Skin of body (tissue), 2 donors: ENCODE data around the gene CCDC69. TPM values are rescaled to one million over a fixed set of nuclear protein-coding genes. Genes with fewer than 3 reads are reported as not detected.

ENCODE experiments used
- DNase-seq: peaks from one replicate; lab custom pipeline; 2025; lab: John Stamatoyannopoulos, UW
- total RNA-seq: library from RNA; depleted of rRNA; stranded (reverse); fragments of >200 nt; gene quantifications from one replicate; pipeline ENCODE4 v1.2.3, GENCODE V29; 2014

CCDC69 gene
- total RNA-seq, 1 donor from 2014 or later: 7.0 TPM

DNA sequence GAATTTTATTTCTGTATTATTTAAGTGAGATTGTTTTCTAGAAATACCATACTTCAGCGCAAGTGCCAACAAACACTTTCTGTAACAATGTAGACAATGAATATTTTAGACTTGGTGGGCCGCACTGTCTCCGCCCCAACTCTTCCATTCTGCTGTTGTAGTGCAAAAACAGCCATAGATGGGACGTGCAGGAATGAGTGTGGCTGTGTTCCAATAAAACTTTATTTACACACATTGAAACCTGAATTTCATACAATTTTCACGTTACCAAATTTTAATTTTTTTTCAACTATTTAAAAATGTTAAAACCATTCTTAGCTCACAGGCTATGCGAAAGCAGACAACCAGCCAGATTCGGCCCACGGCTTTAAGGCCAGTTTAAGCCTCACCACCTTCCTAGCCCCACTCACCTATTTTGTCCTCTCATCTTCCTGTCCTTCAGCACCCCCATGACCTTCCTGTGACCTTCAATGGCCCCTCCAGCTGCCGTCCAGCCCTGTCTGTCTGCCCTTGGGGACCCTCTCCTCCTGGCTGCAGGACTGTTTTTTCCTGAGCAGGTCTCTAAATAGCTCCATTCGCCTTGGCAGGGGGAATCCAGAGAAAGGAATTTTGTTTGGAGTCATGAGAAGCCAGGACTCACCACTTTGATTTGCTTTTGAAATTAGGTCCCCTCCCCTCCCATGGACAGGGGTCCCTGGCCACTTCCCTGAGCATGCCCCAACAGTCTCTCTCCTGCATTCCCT is 55.1 kb downstream of the CCDC69 start:
- no peak for DNase-seq

DNA sequence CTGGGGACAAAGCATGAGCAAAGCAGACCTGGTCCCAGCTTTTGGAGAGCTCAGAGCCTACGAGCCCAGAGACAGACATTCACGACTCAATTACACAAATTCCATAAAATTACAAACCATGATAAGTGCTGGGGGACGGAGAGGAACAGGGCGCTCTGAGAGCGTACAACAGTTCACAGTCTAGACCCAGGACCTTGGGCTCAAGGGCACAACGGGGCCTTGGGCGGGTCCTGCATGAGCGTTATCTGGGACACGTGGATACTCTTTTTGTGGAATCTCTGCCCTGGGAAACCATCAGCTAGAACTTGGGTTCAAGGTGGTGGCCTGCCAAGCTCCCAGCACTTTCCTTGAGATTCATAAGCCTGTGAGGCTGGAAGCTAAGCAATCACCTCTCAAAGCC is 56.9 kb downstream of the CCDC69 start:
- no peak for DNase-seq

DNA sequence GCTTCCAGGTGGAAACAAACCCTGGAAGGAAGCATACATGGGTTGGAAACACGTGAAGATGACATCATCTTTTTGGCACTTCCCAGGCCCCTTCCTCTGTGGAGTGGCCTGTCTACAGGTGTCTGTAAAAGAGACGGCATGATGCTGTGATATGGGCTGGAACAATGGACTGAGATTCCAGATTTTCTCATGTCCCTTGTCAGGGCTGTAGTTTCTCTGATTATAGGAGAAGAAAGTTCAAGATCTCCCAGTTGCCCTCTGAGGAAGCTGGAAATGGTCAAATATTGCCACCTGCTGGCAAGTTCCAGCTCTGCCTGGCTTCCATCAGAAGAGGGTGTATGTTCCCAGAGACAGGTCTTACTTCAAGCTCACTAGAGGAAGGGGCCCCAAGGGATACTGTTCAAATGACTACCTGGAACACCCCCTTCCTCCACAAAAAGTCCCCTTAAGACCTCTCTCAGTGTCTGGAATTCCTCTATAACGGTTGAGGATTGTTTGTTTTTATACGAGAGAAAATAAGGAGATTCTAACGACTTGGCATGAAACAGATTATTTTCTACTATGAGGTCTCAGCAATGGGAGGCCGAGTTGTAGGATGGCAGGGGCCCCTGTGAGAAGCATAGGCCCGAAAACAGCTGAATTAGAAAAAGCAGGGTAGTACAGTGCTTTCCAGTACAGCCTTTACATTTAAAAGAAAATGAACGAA is 59.1 kb downstream of the CCDC69 start:
- DNase-seq: peak; percentile 69

DNA sequence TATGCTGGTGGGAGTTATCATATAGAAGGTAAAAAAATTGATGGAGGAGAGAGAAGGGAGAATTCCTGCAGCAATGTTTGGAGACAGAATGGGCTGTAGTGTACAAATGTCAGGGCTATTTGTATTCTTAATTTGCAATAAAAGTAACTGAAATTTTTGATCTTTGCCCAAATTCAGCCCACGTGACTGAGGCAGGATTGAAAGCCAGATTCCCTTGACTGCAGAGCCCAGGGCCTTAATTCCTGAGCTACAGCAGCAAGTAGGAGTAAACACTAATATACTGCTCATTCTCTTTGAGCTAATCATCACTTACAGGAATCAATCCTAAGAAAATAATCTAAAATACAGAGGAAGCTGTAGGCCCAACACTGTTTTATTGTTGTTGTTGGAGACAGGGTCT is 61.1 kb downstream of the CCDC69 start:
- no peak for DNase-seq

DNA sequence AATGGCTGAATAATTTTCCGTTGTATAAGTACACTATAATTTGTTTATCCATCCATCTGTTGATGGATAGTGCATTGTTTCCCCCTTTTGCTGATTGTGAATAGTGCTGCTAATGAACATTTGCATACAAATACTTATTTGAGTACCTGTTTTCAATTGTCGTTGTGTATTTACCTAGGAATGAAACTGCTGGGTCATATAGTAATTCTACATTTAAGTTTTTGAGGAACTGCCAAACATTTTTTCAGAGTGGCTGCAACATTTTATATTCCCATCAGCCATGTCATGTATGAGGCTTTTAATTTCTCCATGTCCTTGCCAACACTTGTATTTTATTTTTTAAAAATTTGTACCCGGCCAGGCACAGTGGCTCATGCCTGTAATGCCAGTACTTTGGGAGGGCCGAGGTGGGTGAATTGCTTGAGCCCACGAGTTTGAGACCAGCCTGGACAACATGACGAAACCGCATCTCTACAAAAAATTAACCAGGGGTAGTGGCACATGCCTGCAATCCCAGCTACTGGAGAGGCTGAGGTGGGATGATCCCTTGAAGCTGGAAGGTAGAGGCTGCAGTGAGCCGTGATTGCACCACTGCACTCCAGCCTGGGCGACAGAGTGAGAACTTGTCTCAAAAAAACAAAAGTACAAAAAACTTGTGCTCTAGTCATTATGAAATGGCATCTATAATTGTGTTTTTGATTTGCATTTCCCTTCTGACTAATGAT is 64.1 kb downstream of the CCDC69 start:
- DNase-seq: no peak

DNA sequence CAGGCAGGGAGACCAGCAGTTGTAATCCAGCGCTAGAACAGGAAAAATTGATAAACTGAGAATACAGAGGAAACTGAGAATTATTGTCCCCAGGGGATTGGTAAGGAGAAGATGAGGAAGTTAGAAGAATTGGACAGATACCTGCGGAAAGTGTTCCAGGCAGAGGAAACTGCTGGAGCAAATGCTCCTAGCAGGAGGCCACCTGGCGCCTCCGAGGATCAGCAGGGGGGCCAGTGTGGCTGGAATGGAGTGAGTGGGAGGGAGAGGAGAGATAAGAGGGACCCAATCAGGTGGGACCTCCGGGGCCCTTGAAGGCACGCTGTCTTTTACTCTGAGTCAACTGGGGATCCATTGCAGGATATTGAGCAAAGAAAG is 65.6 kb downstream of the CCDC69 start:
- no peak for DNase-seq

DNA sequence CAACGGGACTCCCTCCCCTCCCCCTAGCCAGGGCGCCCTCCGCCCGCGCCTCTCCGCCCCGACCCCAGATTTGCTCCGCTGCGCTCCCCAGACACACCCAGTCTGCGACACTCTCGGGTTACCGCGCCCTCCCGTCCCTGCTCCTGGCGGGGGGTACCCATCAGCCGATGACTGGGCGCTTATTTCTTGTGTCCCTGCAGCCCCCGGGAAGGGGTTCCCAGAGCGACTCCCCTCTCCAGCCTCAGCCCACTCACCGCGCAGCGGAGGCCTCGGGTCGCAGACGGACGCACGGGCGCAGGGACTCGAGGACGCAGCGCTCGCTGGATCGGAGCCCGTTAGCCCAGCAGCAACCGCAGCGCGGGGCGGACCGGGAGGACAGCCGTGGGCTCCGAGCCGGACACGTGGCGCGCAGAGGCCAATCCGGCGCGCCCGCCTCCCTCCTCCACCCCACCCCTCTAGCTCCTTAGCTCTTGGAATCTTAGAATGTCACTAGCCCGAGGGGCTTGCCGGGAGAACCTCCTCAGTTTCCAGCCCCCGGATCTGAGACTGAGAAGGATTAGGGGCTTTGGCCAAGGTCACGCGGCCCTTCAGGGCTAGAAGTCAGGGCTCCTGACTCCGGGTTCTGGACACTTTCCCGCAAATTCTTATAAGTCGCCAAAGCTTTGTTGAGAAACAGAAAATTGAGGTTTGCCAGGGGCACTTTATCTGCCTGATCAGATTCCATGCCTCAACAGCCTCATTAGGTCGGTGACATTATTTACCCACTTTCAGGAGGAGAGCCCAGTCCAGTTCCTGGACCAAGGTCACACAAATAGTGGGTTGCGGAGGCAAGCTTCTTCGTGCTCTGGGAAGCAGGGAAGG is 66.2 kb downstream of the CCDC69 start, which contains the start of gene ANXA6:
ANXA6 (minus strand) TSS at position 354 of the 861 bp plus-strand sequence. CDS start 9,878 bp downstream, outside the sequence.
- DNase-seq: peak; percentile 80

DNA sequence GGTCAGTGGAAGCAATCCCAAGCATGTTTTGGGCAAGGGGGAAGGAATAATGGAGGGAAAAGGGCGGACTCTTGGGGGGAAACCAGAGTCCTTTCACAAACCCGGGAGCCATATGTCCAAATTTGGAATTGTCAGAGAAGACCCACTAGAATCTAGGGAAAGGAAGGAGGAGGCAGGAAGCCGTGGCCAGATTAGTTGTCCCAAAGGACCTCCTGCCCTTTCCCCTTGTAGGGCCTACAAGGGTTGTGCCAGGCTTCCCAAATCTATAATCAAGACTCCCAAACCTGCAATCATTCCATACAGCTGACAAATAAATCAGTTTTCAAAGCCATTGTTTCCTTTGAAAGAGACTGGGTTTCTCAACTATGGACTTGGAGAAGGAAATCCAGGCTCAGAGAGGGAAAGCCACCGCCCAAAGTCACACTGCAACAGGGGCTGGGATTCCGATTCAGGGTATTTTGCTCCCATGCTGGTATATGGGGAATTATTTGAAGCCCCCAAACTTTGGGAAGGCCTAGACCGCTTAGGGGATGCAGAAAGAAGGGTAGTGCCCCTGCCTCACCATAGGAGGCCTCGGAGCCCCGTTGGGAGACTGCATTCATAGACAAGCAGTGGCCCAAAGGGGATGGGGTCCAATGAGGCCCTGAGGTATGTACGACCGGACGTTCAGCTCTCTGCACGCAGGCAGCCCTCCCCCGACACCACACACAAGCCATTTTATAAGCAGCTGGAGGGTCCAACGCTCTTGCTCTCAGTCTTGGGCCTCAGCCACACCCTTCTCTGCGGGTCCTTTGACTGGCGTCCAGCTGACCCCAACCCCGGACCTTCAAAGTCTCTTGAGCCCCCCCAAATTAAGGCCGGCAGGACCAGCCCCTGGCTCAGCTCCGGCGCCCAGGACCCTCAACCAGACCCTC is 67.1 kb downstream of the CCDC69 start:
- no peak for DNase-seq

DNA sequence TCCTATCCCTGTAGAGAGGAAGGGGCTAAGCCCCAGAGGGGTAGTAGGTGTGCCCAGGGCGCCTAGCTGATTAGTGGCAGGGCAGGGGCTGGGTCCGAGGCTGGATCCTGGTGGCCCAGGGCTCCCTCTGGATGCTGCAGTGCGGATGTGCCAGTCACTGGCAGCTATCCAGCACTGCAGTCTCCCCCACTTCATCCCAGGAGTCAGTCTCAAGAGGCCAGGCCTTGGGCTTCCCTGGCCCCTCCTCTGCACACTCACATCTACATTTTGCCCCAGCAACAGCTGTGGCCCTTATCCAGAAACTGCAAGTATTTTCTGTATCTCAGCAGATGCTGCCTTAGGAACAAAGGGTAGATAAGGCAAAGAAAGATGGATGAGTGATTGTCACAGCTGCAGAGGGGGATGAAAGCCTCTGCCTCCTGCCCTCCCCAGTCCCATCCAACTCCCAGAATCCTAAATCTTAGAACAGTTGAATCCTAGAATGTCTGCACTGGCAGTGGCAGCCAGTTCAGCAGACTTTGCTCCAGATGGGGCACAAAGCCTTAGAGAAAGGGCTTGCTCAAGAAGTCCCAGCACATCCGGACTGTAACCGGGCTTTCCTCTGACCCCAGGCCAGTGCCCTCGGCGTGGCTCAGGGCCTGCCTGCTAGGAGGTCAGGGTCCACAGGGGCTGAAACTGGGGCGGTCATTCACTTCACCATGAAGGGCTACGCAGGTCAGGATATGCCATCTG is 68.0 kb downstream of the CCDC69 start:
- peak; percentile 63 for DNase-seq

DNA sequence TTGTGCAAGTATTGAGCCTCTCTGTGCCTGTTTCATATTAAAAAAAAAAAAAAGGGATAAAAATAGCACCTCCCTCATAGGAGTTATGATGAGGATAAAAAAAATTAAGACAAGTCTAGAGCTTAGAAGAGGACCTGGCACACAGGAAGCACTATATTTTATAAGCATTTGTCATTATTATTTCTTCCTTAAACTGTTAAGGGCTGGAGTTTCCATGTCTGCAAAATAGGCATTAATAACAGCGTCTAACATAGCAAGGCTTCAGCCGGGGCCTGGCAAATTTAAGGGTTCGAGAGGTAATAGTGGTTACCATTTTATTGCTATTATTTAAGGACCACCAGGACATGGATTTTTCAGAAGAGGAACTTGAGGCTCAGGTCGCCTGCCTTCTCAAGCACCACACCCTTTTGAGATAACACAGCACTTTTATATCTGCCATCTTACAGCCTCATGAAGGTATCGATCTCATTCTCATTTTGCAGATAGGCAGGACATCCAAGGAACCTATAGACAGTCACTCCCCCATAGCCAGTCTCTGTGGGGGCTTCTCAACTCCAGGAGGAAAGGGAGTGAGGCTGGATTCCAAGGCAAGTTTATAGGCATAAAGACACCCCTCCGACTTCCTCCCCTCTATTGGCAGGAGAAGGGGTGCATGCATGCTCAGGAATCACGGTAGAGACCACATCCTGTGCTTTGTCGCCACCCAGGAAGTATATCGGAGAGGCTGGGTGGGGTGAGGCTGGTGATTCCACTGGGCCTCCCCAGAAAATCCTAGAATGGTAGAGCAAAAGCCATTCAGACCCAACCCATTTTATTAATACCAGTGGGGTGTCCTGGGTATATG is 68.7 kb downstream of the CCDC69 start:
- DNase-seq: no peak

DNA sequence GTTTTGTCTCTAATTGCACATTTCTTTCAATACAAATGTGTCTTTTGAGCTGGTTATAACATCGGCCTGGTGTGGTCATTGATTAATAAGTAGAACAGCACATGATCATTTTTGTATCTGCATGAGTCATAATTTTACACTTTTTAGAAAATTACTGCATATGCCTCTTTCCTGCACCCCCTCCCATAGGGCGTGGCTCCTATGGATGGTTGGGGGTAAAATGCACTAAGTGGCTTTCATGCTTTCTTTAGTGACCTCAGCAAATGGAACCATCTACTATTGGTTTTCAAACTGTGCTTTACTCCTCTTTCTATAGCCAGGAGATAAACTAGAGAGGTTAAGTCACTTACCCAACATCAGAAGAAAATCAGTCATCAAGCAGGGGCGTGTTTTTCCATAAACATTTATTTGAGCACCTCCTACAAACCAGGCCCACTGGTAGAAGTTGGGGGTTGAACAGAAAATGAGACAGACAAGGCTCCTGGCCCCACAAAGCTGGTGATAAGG is 70.1 kb downstream of the CCDC69 start:
- no peak for DNase-seq

DNA sequence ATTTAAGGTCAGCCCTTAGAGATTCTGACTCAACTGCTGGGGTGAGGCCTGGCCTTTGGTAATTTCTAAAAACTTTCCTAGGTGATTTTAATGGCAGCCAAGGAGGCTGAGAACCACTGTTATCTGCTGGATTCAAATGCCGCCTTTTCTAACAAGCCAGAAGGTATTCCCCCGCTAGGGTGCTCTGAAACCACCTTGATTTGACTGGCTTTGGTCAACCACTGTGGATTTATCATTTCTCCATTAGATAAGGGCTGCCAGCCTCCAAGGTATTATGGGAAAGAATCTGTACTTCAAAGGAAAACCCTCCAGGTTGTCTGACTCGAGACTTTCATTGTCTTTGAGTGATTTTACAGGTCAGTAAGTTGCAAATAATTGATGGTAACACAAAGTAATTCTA is 70.6 kb downstream of the CCDC69 start:
- no peak for DNase-seq

DNA sequence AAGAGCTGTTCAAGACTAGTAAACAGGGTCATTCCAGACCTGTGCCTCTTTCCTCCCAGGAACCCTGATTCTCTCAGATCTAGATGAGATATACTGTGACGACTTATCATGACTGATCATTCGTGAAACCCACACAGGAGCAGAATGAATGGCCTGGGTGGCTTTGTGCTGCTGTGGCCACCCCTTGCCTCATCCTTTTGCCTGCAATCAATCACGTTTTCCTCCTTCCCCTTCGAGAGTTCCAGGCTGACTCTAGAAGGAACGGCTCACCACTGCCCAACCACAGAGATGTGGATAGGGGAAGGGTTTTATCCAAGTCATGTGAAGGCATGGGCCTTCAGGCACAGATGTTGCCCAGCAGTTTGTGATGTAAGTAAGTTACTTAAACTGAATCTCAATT is 72.1 kb downstream of the CCDC69 start:
- DNase-seq: peak; percentile 26

DNA sequence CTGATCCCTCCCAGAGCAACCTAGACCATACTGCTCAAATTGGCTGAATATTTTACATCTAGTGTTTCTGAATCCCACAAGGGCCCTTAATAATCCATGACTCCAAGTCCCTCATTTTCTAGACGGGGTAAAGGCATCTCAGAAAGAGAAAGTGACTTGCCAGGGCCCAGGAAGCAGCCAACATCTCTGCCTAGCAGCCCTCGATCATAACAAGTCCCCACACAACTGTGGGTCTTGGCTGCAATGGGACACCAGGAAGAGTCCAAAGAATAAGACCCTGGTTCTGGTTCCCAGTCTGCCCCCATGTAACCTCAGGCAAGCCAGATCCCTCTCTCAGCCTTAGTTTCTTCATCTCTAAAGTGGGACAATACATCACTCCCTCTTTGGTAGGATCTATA is 72.6 kb downstream of the CCDC69 start:
- DNase-seq: no peak

DNA sequence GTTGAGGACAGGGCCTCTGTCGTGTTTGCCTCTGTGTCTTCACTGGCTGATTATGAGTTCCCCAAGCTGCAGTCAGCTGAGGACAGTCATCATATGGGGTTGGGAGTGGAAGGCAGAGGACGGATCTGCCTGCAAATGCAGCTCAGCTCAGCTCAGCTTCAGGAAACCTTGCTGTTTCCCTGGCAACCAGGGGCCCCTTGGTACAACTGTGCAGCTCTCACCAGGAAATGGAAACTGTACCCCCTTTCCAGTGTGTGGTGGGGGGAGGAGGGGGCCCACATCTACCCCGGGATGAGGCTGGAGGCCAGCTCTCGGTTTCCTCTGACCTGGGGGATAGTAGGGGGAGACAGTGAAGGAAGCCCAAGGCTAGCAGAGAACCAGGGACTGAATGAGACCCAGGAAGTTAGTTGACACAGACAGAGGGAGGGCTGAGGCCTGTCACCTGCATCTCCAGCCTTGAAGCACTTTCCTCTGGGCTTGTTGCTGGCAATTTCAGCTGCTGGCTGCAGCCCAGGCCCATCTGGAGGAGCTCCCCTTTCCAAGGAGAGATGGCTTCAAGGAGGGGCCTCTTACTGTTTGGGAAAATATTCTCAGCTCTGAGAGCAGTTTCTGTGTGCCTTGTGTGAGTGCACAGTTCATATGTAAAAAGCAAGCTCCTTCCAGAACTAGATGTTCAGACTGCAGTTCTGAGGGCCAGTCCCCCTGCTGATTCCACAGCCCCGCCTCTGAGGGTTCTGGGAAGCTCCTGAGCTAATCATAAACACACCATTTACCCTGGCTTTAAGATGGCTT is 73.2 kb downstream of the CCDC69 start:
- peak; percentile 85 for DNase-seq

DNA sequence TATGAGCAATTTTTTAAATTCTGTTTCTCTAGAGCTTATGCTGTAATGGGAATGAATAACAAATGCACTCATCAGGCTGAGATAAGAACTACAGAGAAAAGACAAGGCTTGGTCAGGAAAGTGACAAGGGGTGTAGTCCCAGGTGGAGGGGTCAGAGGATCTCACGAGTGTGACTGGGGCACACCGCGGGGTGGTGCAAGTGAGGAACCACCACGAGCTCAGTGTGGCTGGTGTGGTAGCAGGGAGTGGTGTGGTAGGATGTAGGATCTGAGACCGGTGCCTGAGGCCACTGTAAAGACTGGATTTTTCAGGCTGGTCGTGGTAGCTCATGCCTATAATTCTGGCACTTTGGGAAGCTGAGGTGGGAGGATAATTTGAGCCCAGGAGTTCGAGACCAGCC is 75.3 kb downstream of the CCDC69 start:
- no peak for DNase-seq

DNA sequence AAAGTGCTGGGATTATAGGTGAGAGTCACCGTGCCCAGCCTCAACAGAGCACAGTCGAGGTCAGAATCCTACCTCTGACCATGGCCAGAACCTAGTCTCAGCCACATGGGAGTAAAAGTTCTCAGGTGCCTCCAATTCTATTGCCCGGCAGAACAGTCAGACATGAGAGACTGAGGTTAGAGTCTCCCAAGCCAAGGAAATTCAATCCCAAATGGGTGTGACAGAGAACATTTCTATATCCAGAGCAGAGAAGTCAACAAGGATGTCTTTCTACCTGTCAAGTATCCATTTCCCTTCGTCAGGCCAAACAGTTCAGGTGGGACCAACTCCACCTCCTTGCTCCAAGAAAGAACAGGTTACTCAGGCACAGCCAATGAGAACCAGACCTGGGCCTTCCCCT is 76.9 kb downstream of the CCDC69 start:
- DNase-seq: no peak

DNA sequence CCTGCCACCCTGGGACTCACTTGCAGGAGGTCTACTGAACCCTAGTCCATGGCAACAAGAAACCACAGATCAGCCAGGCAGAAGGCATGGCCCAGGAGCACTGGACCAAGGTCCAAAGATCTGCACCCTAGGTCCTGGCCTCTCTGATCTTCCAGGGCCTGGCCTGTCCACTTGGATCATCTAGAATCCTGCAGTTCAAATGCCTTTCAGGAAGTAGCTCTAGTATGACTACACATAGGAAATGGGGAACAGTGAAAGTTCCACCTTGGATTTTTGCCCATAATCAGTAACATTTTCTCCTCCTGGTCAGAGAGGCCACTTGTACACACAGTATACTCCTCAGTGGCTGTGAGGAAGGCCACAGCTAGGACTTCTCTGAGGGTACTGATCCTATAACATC is 77.8 kb downstream of the CCDC69 start:
- DNase-seq: no peak
